ENCODE results near the gene RPS6KA5.
"Not testable (repeated sequence)": the region's sequence is repeated elsewhere in the genome, so short reads cannot be mapped to it uniquely, and the experiment has no call there.

Gene RPS6KA5

GRCh38 chr14:90858511-90858910 lies 201.9 kb downstream of the RPS6KA5 start:
- H3K27ac ChIP-seq (ENCODE audit: insufficient read depth in 1 of 2, low read depth in 1 of 2, low read length in 2 of 2, poor library complexity in 1 of 2, severe bottlenecking in 2 of 2): no peak overlapping the region
- no peaks in the 10 kb centered on the region for H3K9me3 ChIP-seq (ENCODE audit: control extremely low read depth in 1 of 5, control insufficient read depth in 4 of 5, insufficient read depth in 2 of 5, low read depth in 1 of 5, low read length in 4 of 5)
- H3K4me1 ChIP-seq (ENCODE audit: control extremely low read depth in 1 of 4, control insufficient read depth in 4 of 4, insufficient read depth in 4 of 4, low read length in 3 of 4): peaks cover 0 to 7% (median 1%) of the 10 kb centered on the region in 4 experiments
- H3K4me3 ChIP-seq (ENCODE audit: control insufficient read depth in 1 of 7, extremely low read depth in 1 of 7, insufficient read depth in 4 of 7, low read depth in 2 of 7, low read length in 6 of 7): no peak overlapping the region
- 91% methylated on average over 4 of the region's 5 CpGs for WGBS (ENCODE audit: insufficient coverage)
- POLR2A ChIA-PET: no interaction called here
- no peaks in the 10 kb centered on the region for H3K27me3 ChIP-seq (replicated peaks in 2 of 5; ENCODE audit: control insufficient read depth in 4 of 5, insufficient read depth in 5 of 5, low read length in 4 of 5)
- H3K36me3 ChIP-seq (ENCODE audit: control insufficient read depth in 4 of 4, insufficient read depth in 4 of 4, low read length in 3 of 4): no peaks in the 10 kb centered on the region
- CTCF ChIA-PET: interaction anchor here (0.6 to 0.9 kb wide), 2 partner anchors 9 to 90 kb away, joined by 3 read pairs; no protein-coding TSS in a partner anchor
- peak in 1 of 3 donors; percentile 5 for DNase-seq

GRCh38 chr14:90857866-90858265 lies 202.6 kb downstream of the RPS6KA5 start:
- Histone ChIP-seq H3K36me3 (ENCODE audit: control insufficient read depth in 4 of 4, insufficient read depth in 4 of 4, low read length in 3 of 4) (no peaks in the 10 kb centered on the region), H3K4me1 (ENCODE audit: control extremely low read depth in 1 of 4, control insufficient read depth in 4 of 4, insufficient read depth in 4 of 4, low read length in 3 of 4) (peaks cover 0 to 7% (median 1%) of the 10 kb centered on the region in 4 experiments), H3K27ac (ENCODE audit: insufficient read depth in 1 of 2, low read depth in 1 of 2, low read length in 2 of 2, poor library complexity in 1 of 2, severe bottlenecking in 2 of 2) (no peak overlapping the region), H3K4me3 (ENCODE audit: control insufficient read depth in 1 of 7, extremely low read depth in 1 of 7, insufficient read depth in 4 of 7, low read depth in 2 of 7, low read length in 6 of 7) (no peak overlapping the region), H3K27me3 (replicated peaks in 2 of 5; ENCODE audit: control insufficient read depth in 4 of 5, insufficient read depth in 5 of 5, low read length in 4 of 5) (no peaks in the 10 kb centered on the region), H3K9me3 (ENCODE audit: control extremely low read depth in 1 of 5, control insufficient read depth in 4 of 5, insufficient read depth in 2 of 5, low read depth in 1 of 5, low read length in 4 of 5) (no peaks in the 10 kb centered on the region)
- ChIA-PET CTCF (interaction anchor here (0.6 to 0.9 kb wide), 3 partner anchors 10 to 89 kb away, joined by 3 to 4 read pairs (median 3); no protein-coding TSS in a partner anchor), POLR2A (no interaction called here)
- DNase-seq: no peak
- WGBS (ENCODE audit: insufficient coverage): 96% methylated on average over 3 of the region's 6 CpGs

- not testable (repeated sequence) for H3K4me3 ChIP-seq (ENCODE audit: control insufficient read depth in 1 of 7, extremely low read depth in 1 of 7, insufficient read depth in 4 of 7, low read depth in 2 of 7, low read length in 6 of 7); H3K27me3 ChIP-seq (replicated peaks in 2 of 5; ENCODE audit: control insufficient read depth in 4 of 5, insufficient read depth in 5 of 5, low read length in 4 of 5); H3K27ac ChIP-seq (ENCODE audit: insufficient read depth in 1 of 2, low read depth in 1 of 2, low read length in 2 of 2, poor library complexity in 1 of 2, severe bottlenecking in 2 of 2); H3K9me3 ChIP-seq (ENCODE audit: control extremely low read depth in 1 of 5, control insufficient read depth in 4 of 5, insufficient read depth in 2 of 5, low read depth in 1 of 5, low read length in 4 of 5); H3K36me3 ChIP-seq (ENCODE audit: control insufficient read depth in 4 of 4, insufficient read depth in 4 of 4, low read length in 3 of 4); H3K4me1 ChIP-seq (ENCODE audit: control extremely low read depth in 1 of 4, control insufficient read depth in 4 of 4, insufficient read depth in 4 of 4, low read length in 3 of 4)
- ChIA-PET POLR2A (interaction anchor here (0.6 kb wide), 1 partner anchor 599 kb away, joined by 3 read pairs; no protein-coding TSS in a partner anchor), CTCF (interaction anchor here (0.8 kb wide), 1 partner anchor 14 kb away, joined by 3 read pairs; no protein-coding TSS in a partner anchor)
- WGBS (ENCODE audit: insufficient coverage): no CpG with 5 or more reads among the region's 5 CpGs
- DNase-seq: peak in 2 of 3 donors; percentile 52 to 62
Measured at GRCh38 chr14:90856115-90856514, 204.3 kb downstream of the RPS6KA5 start.

GRCh38 chr14:90853116-90853515 lies 207.3 kb downstream of the RPS6KA5 start:
- DNase-seq: no peak
- no peaks in the 10 kb centered on the region for H3K27me3 ChIP-seq (replicated peaks in 2 of 5; ENCODE audit: control insufficient read depth in 4 of 5, insufficient read depth in 5 of 5, low read length in 4 of 5)
- no peak overlapping the region for H3K4me3 ChIP-seq (ENCODE audit: control insufficient read depth in 1 of 7, extremely low read depth in 1 of 7, insufficient read depth in 4 of 7, low read depth in 2 of 7, low read length in 6 of 7)
- no peaks in the 10 kb centered on the region for H3K36me3 ChIP-seq (ENCODE audit: control insufficient read depth in 4 of 4, insufficient read depth in 4 of 4, low read length in 3 of 4)
- ChIA-PET POLR2A (no interaction called here), CTCF (no interaction called here)
- H3K27ac ChIP-seq (ENCODE audit: insufficient read depth in 1 of 2, low read depth in 1 of 2, low read length in 2 of 2, poor library complexity in 1 of 2, severe bottlenecking in 2 of 2): no peak overlapping the region
- peaks cover 0 to 4% (median 0%) of the 10 kb centered on the region in 4 experiments for H3K4me1 ChIP-seq (ENCODE audit: control extremely low read depth in 1 of 4, control insufficient read depth in 4 of 4, insufficient read depth in 4 of 4, low read length in 3 of 4)
- H3K9me3 ChIP-seq (ENCODE audit: control extremely low read depth in 1 of 5, control insufficient read depth in 4 of 5, insufficient read depth in 2 of 5, low read depth in 1 of 5, low read length in 4 of 5): no peaks in the 10 kb centered on the region

GRCh38 chr14:90851327-90852036 lies 209.0 kb downstream of the RPS6KA5 start:
- no peak overlapping the region for H3K4me3 ChIP-seq (ENCODE audit: control insufficient read depth in 1 of 7, extremely low read depth in 1 of 7, insufficient read depth in 4 of 7, low read depth in 2 of 7, low read length in 6 of 7)
- ChIA-PET CTCF (no interaction called here), POLR2A (no interaction called here)
- no peaks in the 10 kb centered on the region for H3K9me3 ChIP-seq (ENCODE audit: control extremely low read depth in 1 of 5, control insufficient read depth in 4 of 5, insufficient read depth in 2 of 5, low read depth in 1 of 5, low read length in 4 of 5)
- H3K27me3 ChIP-seq (replicated peaks in 2 of 5; ENCODE audit: control insufficient read depth in 4 of 5, insufficient read depth in 5 of 5, low read length in 4 of 5): no peaks in the 10 kb centered on the region
- no CpG with 5 or more reads among the region's 5 CpGs for WGBS (ENCODE audit: insufficient coverage)
- no peak overlapping the region for H3K27ac ChIP-seq (ENCODE audit: insufficient read depth in 1 of 2, low read depth in 1 of 2, low read length in 2 of 2, poor library complexity in 1 of 2, severe bottlenecking in 2 of 2)
- no peak for DNase-seq
- no peaks in the 10 kb centered on the region for H3K36me3 ChIP-seq (ENCODE audit: control insufficient read depth in 4 of 4, insufficient read depth in 4 of 4, low read length in 3 of 4)
- H3K4me1 ChIP-seq (ENCODE audit: control extremely low read depth in 1 of 4, control insufficient read depth in 4 of 4, insufficient read depth in 4 of 4, low read length in 3 of 4): peaks cover 0 to 4% (median 0%) of the 10 kb centered on the region in 4 experiments

GRCh38 chr14:90850487-90850886 lies 210.0 kb downstream of the RPS6KA5 start:
- H3K27ac ChIP-seq (ENCODE audit: insufficient read depth in 1 of 2, low read depth in 1 of 2, low read length in 2 of 2, poor library complexity in 1 of 2, severe bottlenecking in 2 of 2): no peak overlapping the region
- WGBS (ENCODE audit: insufficient coverage): 24% methylated on average over 3 of the region's 3 CpGs
- H3K27me3 ChIP-seq (replicated peaks in 2 of 5; ENCODE audit: control insufficient read depth in 4 of 5, insufficient read depth in 5 of 5, low read length in 4 of 5): no peaks in the 10 kb centered on the region
- H3K36me3 ChIP-seq (ENCODE audit: control insufficient read depth in 4 of 4, insufficient read depth in 4 of 4, low read length in 3 of 4): no peaks in the 10 kb centered on the region
- H3K4me1 ChIP-seq (ENCODE audit: control extremely low read depth in 1 of 4, control insufficient read depth in 4 of 4, insufficient read depth in 4 of 4, low read length in 3 of 4): peaks cover 0 to 4% (median 0%) of the 10 kb centered on the region in 4 experiments
- ChIA-PET CTCF (interaction anchor here (1.1 kb wide), 1 partner anchor 63 kb away, joined by 3 read pairs; no protein-coding TSS in a partner anchor), POLR2A (interaction anchor here (0.7 kb wide), 1 partner anchor 148 kb away, joined by 4 read pairs; no protein-coding TSS in a partner anchor)
- no peak for DNase-seq
- no peak overlapping the region for H3K4me3 ChIP-seq (ENCODE audit: control insufficient read depth in 1 of 7, extremely low read depth in 1 of 7, insufficient read depth in 4 of 7, low read depth in 2 of 7, low read length in 6 of 7)
- no peaks in the 10 kb centered on the region for H3K9me3 ChIP-seq (ENCODE audit: control extremely low read depth in 1 of 5, control insufficient read depth in 4 of 5, insufficient read depth in 2 of 5, low read depth in 1 of 5, low read length in 4 of 5)

GRCh38 chr14:90849787-90850444 lies 210.5 kb downstream of the RPS6KA5 start:
- no peak for DNase-seq
- Histone ChIP-seq H3K36me3 (ENCODE audit: control insufficient read depth in 4 of 4, insufficient read depth in 4 of 4, low read length in 3 of 4) (no peaks in the 10 kb centered on the region), H3K27ac (ENCODE audit: insufficient read depth in 1 of 2, low read depth in 1 of 2, low read length in 2 of 2, poor library complexity in 1 of 2, severe bottlenecking in 2 of 2) (no peak overlapping the region), H3K9me3 (ENCODE audit: control extremely low read depth in 1 of 5, control insufficient read depth in 4 of 5, insufficient read depth in 2 of 5, low read depth in 1 of 5, low read length in 4 of 5) (no peaks in the 10 kb centered on the region), H3K4me3 (ENCODE audit: control insufficient read depth in 1 of 7, extremely low read depth in 1 of 7, insufficient read depth in 4 of 7, low read depth in 2 of 7, low read length in 6 of 7) (no peak overlapping the region), H3K27me3 (replicated peaks in 2 of 5; ENCODE audit: control insufficient read depth in 4 of 5, insufficient read depth in 5 of 5, low read length in 4 of 5) (no peaks in the 10 kb centered on the region), H3K4me1 (ENCODE audit: control extremely low read depth in 1 of 4, control insufficient read depth in 4 of 4, insufficient read depth in 4 of 4, low read length in 3 of 4) (peaks cover 0 to 4% (median 0%) of the 10 kb centered on the region in 4 experiments)
- ChIA-PET POLR2A (interaction anchor here (0.7 kb wide), 1 partner anchor 149 kb away, joined by 4 read pairs; no protein-coding TSS in a partner anchor), CTCF (interaction anchor here (1.1 kb wide), 1 partner anchor 62 kb away, joined by 3 read pairs; no protein-coding TSS in a partner anchor)
- 97% methylated on average over 3 of the region's 7 CpGs for WGBS (ENCODE audit: insufficient coverage)
